HG03108 (cell line): ENCODE measurements around the gene TENT4B.

Experiments
- ATAC-seq: cut with Tn5 transposase; IDR thresholded peaks from one replicate; pipeline ENCODE4 v1.9.1; 2021; ENCODE audit warnings: moderate library complexity; ENCODE audit not compliant: unreplicated experiment

The TENT4B gene

GRCh38 chr16:50267651-50268050, 114.5 kb downstream of the TENT4B start:
- ATAC-seq, result no peak

GRCh38 chr16:50268352-50268751, 115.2 kb downstream of the TENT4B start:
- ATAC-seq, result no peak

- no peak for ATAC-seq
These were observed 116.1 kb downstream of the TENT4B start for GRCh38 chr16:50269061-50269705.

- ATAC-seq, result no peak
These were observed 116.8 kb downstream of the TENT4B start for GRCh38 chr16:50269769-50270509.

GRCh38 chr16:50270510-50271147, 117.5 kb downstream of the TENT4B start:
- ATAC-seq, result no peak

- ATAC-seq, result no peak
These were observed 118.3 kb downstream of the TENT4B start for GRCh38 chr16:50271148-50272041.

GRCh38 chr16:50272111-50272571, 119.0 kb downstream of the TENT4B start:
- ATAC-seq, result no peak

- no peak for ATAC-seq
These were observed 119.7 kb downstream of the TENT4B start for GRCh38 chr16:50272687-50273381.

- no peak for ATAC-seq
These were observed 120.2 kb downstream of the TENT4B start for GRCh38 chr16:50273382-50273690.

- peak; percentile 46 for ATAC-seq
These were observed 120.8 kb downstream of the TENT4B start for GRCh38 chr16:50273888-50274325.

- ATAC-seq, result peak; percentile 29
These were observed 121.4 kb downstream of the TENT4B start for GRCh38 chr16:50274326-50275097.

GRCh38 chr16:50275098-50275415, 122.0 kb downstream of the TENT4B start:
- no peak for ATAC-seq

GRCh38 chr16:50275428-50276325, 122.6 kb downstream of the TENT4B start:
- ATAC-seq, result no peak

- ATAC-seq, result no peak
These were observed 123.2 kb downstream of the TENT4B start for GRCh38 chr16:50276326-50276640.

- ATAC-seq, result no peak
These were observed 123.9 kb downstream of the TENT4B start for GRCh38 chr16:50276801-50277555.

- ATAC-seq, result no peak
These were observed 125.1 kb downstream of the TENT4B start for GRCh38 chr16:50278251-50278650.

GRCh38 chr16:50279504-50279865, 126.4 kb downstream of the TENT4B start:
- no peak for ATAC-seq

- ATAC-seq, result no peak
These were observed 127.8 kb downstream of the TENT4B start for GRCh38 chr16:50280932-50281331.
